Fibroblast of lung (primary cell): ENCODE data around the gene THRA. TPM values are rescaled to one million over a fixed set of nuclear protein-coding genes. Genes with fewer than 3 reads are reported as not detected.

ENCODE experiments used
- DNase-seq, 2 donors: peaks; one replicate each; pipeline versions ENCODE4 v3.0.0 to v3.0.0-alpha.2; 2010; ENCODE audit warnings: low read depth in 2 of 2
- H2AFZ ChIP-seq: 2 replicates; pipeline ENCODE4 v1.5.1; 2012; ENCODE audit warnings: low read length, control low read depth, inconsistent platforms
- H3K27ac ChIP-seq: 2 replicates; pipeline ENCODE4 v1.5.1; 2011; ENCODE audit warnings: low read length, control low read depth; ENCODE audit not compliant: insufficient read depth
- H3K27me3 ChIP-seq: 2 replicates; pipeline ENCODE4 v1.5.1; 2011; ENCODE audit warnings: mild to moderate bottlenecking, low read length; ENCODE audit not compliant: control insufficient read depth, insufficient read depth
- H3K36me3 ChIP-seq: 2 replicates; pipeline ENCODE4 v1.5.1; 2011; ENCODE audit warnings: low read length; ENCODE audit not compliant: control insufficient read depth, insufficient read depth
- H3K4me1 ChIP-seq: 2 replicates; pipeline ENCODE4 v1.5.1; 2011; ENCODE audit warnings: low read length; ENCODE audit not compliant: control insufficient read depth, insufficient read depth; ENCODE audit errors: extremely low read depth
- H3K4me2 ChIP-seq: 2 replicates; pipeline ENCODE4 v1.5.1; 2011; ENCODE audit warnings: low read length, control low read depth; ENCODE audit not compliant: insufficient read depth; ENCODE audit errors: extremely low read depth
- H3K4me3 ChIP-seq, 4 experiments: fragments of 200-600 bp in 1 of 4; sonication (generic) in 1 of 4; replicated peaks in 1 of 4; 2 replicates each; pipeline ENCODE4 v1.5.1; 2011 to 2016; ENCODE audit warnings: low read length in 4 of 4, low read depth in 3 of 4, mild to moderate bottlenecking in 3 of 4, control low read depth in 2 of 4, inconsistent platforms in 1 of 4, mixed read lengths in 1 of 4; ENCODE audit not compliant: insufficient read depth in 1 of 4; ENCODE audit errors: control extremely low read depth in 1 of 4
- H3K79me2 ChIP-seq: 2 replicates; pipeline ENCODE4 v1.5.1; 2012; ENCODE audit warnings: mild to moderate bottlenecking, low read length, inconsistent platforms; ENCODE audit not compliant: control insufficient read depth, insufficient read depth
- H3K9ac ChIP-seq: 2 replicates; pipeline ENCODE4 v1.5.1; 2011; ENCODE audit warnings: mild to moderate bottlenecking, low read length, control low read depth; ENCODE audit not compliant: insufficient read depth
- H3K9me3 ChIP-seq: 2 replicates; pipeline ENCODE4 v1.5.1; 2012; ENCODE audit warnings: low read depth, low read length; ENCODE audit not compliant: control insufficient read depth, insufficient read depth
- H4K20me1 ChIP-seq: 2 replicates; pipeline ENCODE4 v1.5.1; 2011; ENCODE audit warnings: low read length; ENCODE audit not compliant: control insufficient read depth, insufficient read depth; ENCODE audit errors: extremely low read depth
- EZH2 ChIP-seq: IDR thresholded peaks from 2 replicates; pipeline ENCODE4 v1.5.1; 2012; ENCODE audit warnings: low read length, control low read depth, mild to moderate bottlenecking; ENCODE audit errors: missing control alignments
- polyA plus RNA-seq, 2 donors: library from polyadenylated mRNA; depleted of rRNA in 1 of 2; stranded (reverse) in 1 of 2; unstranded in 1 of 2; fragments of >200 nt; gene quantifications; 2 replicates each; pipeline ENCODE4 v1.2.1, GENCODE V29; 2011 to 2012; ENCODE audit warnings: missing spikeins in 1 of 2
- total RNA-seq: library from RNA; depleted of rRNA; stranded (reverse); fragments of >200 nt; gene quantifications from 2 replicates; pipeline ENCODE4 v1.2.1, GENCODE V29; 2014
- TF ChIP-seq, protein P1 (sequence below), 2 donors: IDR thresholded peaks in 1 of 2; conservative IDR thresholded peaks in 1 of 2; 1 replicate in 1 of 2; 2 replicates in 1 of 2; pipeline ENCODE4 v1.5.1; 2011 to 2012; ENCODE audit warnings: low read length in 2 of 2, control low read depth in 1 of 2, inconsistent platforms in 1 of 2, low read depth in 1 of 2, mild to moderate bottlenecking in 1 of 2

THRA gene
- total and polyA plus RNA-seq, 2 donors (not counting 1 experiment from before 2014, with no cell fraction given), result 27.2 to 52.8 TPM

DNA sequence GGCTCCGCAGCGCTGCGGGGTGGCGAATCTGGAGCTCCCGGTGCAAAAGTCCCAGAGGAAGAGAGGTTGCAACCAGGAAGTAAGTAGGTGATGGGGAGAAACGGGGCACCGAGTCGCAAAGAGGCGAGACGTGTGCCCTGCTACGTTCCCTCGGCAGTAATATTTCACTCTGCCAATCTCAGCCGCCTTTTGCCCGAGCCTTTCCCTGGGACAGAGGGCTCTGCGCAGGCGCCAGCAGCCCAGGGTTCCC, 37.6 kb downstream of the THRA start, which contains the start of gene NR1D1:
Gene NR1D1, minus strand, starts transcription at position 171 of the 250 bp plus-strand sequence. CDS start 495 bp downstream, outside the sequence.
- TF ChIP-seq, protein P1, sequence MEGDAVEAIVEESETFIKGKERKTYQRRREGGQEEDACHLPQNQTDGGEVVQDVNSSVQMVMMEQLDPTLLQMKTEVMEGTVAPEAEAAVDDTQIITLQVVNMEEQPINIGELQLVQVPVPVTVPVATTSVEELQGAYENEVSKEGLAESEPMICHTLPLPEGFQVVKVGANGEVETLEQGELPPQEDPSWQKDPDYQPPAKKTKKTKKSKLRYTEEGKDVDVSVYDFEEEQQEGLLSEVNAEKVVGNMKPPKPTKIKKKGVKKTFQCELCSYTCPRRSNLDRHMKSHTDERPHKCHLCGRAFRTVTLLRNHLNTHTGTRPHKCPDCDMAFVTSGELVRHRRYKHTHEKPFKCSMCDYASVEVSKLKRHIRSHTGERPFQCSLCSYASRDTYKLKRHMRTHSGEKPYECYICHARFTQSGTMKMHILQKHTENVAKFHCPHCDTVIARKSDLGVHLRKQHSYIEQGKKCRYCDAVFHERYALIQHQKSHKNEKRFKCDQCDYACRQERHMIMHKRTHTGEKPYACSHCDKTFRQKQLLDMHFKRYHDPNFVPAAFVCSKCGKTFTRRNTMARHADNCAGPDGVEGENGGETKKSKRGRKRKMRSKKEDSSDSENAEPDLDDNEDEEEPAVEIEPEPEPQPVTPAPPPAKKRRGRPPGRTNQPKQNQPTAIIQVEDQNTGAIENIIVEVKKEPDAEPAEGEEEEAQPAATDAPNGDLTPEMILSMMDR (conservative IDR thresholded peaks at IDR 0.05 in 1 of 2, IDR thresholded peaks at IDR 0.05 in 1 of 2; ENCODE audit: low read depth in 1 of 2, low read length in 2 of 2), result no peak
- TF ChIP-seq EZH2, result no peak
- DNase-seq, result no peak

DNA sequence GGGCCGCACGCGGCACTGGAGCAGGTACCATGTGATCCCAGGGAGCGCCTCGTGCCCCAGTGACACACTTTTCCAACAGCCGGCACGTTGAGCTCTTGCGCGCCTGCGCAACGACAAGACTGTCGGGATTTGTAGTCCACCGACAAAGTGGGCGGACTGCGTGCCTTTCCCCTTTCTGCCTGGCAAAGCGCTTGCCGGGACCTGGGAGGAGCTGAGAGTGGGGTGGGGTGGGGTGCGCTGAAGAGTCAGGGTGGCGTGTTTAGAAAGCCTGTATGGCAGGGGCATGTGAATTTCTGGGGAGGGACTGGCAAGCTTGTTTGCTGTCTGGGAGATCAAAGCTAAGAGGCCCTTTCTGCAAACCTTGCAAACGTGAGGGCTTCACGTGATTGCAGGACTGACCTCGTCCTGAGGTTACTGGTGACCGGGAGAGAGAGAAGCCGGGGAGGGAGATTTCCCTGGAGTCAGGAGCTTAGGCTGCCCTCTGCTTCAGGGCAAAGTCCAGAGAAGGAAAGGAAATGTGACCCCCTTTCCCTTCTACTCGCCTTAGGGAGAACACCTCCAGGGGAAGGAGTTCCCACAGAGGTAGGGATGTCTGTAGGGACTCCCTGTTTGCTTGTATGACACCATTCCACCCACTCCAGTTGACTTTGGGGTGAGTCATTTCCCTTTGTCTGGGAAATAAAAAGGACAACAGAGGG, 38.1 kb downstream of the THRA start:
- peak; percentile 97 to 98 for DNase-seq
- Histone ChIP-seq H4K20me1 (no peaks in the 10 kb centered on the region), H3K27me3 (no peaks in the 10 kb centered on the region), H3K4me2 (peak overlapping the region; percentile 71), H3K4me3 (peak overlapping the region; percentile 84 to 100 (median 90)), H3K4me1 (peaks cover 20% of the 10 kb centered on the region), H3K9me3 (no peaks in the 10 kb centered on the region), H3K27ac (peak overlapping the region; percentile 91), H2AFZ (peak overlapping the region; percentile 6), H3K79me2 (peaks cover 33% of the 10 kb centered on the region), H3K36me3 (peaks cover 11% of the 10 kb centered on the region), H3K9ac (peak overlapping the region; percentile 54)
- no peak for TF ChIP-seq EZH2
- TF ChIP-seq, protein P1 (conservative IDR thresholded peaks at IDR 0.05 in 1 of 2, IDR thresholded peaks at IDR 0.05 in 1 of 2; ENCODE audit: low read depth in 1 of 2, low read length in 2 of 2), result no peak

More for the DNA sequence above, 37.6 kb downstream of the THRA start, which contains the start of gene NR1D1:
- peaks cover 33% of the 10 kb centered on the region for H3K79me2 ChIP-seq
- H3K4me2 ChIP-seq, result peak within 1 kb of the TSS; percentile 96
- H3K27me3 ChIP-seq, result no peaks in the 10 kb centered on the region
- no peaks in the 10 kb centered on the region for H3K9me3 ChIP-seq
- H3K27ac ChIP-seq, result peak within 1 kb of the TSS; percentile 91
- peak within 1 kb of the TSS; percentile 84 to 100 (median 90) for H3K4me3 ChIP-seq
- peak within 1 kb of the TSS; percentile 54 for H2AFZ ChIP-seq
- peaks cover 20% of the 10 kb centered on the region for H3K4me1 ChIP-seq
- peak within 1 kb of the TSS; percentile 92 for H3K9ac ChIP-seq
- peaks cover 14% of the 10 kb centered on the region for H3K36me3 ChIP-seq
- no peaks in the 10 kb centered on the region for H4K20me1 ChIP-seq

DNA sequence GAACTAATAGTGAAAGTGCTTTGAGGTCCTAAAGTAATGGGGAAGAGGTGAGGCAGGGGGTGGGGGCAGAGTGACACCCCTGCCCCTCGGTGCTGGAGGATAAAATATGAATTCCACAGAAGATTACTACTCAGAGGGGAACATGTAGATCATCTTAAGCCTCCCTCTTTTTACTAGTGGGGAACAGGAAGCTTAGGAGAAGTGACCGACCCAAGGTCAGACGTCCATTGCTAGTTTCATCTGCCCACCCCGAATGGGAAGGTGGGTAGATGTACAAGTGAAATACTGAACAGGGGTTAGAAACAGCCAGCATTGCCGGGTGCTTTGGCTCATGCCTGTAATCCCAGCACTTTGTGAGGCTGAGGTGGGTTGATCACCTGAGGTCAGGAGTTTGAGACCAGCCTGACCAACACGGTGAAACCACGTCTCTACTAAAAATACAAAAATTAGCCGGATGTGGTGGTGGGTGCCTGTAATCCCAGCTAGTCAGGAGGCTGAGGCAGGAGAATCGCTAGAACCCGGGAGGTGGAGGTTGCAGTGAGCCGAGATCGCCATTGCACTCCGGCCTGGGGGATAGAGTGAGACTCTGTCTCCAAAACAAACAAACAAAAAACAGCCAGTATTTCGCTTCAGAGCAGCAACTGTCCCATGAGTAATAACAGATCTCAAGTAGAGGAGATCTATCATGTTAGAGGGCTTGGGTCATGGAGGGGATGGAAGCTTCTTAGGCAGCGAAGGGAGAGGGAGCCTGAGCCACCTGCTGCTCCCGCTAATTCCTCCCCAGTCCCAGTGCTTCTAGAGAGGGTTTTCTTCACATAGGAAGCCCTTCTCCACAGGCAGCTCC, 38.8 kb downstream of the THRA start:
- Histone ChIP-seq H3K79me2 (peaks cover 31% of the 10 kb centered on the region), H3K27ac (peak overlapping the region; percentile 91), H3K4me2 (peak overlapping the region; percentile 71), H3K27me3 (no peaks in the 10 kb centered on the region), H3K4me3 (peak overlapping the region in 2 of 4 experiments; percentile 59 to 100), H3K36me3 (peaks cover 9% of the 10 kb centered on the region), H3K9ac (no peak overlapping the region), H2AFZ (no peak overlapping the region), H4K20me1 (no peaks in the 10 kb centered on the region), H3K4me1 (peaks cover 24% of the 10 kb centered on the region), H3K9me3 (no peaks in the 10 kb centered on the region)
- no peak for TF ChIP-seq EZH2
- TF ChIP-seq, protein P1 (conservative IDR thresholded peaks at IDR 0.05 in 1 of 2, IDR thresholded peaks at IDR 0.05 in 1 of 2; ENCODE audit: low read depth in 1 of 2, low read length in 2 of 2), result no peak
- DNase-seq, result no peak
